NCI-H446 (cell line): ENCODE measurements around the gene OXSR1.
"Not testable (repeated sequence)": the region's sequence is repeated elsewhere in the genome, so short reads cannot be mapped to it uniquely, and the experiment has no call there.

Experiments
- DNase-seq, 2 experiments: peaks; one replicate each; lab custom pipeline; 2025; lab: John Stamatoyannopoulos, UW

Gene OXSR1

GRCh38 chr3:38271553-38271952 lies 106.2 kb downstream of the OXSR1 start:
- no peak for DNase-seq

DNA sequence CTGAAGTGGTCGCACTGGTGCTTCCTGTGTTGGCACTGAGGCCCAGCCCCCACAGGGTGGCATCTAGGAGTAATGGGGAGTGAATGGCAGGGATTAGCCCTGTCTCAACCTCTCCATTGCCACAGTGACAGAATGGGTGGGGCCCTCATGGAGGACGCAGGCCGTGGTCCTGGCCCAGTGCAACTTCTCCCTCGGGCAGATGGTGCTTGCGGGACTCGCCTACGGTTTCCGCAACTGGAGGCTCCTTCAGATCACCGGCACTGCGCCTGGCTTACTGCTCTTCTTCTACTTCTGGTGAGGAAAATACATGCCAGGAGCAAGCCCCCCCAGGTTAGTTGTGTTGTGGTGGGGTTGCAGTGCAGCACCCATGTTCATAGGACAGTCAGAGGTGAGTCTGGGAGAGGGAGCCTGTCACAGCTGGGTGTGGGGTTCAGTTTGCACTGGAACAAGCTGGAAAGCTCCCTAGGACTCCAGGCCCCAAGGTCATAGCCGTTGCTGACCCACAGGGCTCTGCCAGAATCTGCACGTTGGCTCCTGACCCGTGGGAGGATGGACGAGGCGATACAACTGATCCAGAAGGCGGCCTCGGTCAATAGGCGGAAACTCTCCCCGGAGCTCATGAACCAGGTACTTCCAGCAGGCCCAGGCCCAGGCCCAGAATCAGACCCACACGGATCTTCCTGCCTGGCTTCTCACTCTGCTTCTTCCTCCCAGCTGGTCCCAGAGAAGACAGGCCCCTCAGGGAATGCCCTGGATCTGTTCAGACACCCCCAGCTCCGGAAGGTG lies 109.7 kb downstream of the OXSR1 start:
- DNase-seq, result no peak

- DNase-seq, result no peak
Measured at GRCh38 chr3:38275658-38276057, 110.3 kb downstream of the OXSR1 start.

DNA sequence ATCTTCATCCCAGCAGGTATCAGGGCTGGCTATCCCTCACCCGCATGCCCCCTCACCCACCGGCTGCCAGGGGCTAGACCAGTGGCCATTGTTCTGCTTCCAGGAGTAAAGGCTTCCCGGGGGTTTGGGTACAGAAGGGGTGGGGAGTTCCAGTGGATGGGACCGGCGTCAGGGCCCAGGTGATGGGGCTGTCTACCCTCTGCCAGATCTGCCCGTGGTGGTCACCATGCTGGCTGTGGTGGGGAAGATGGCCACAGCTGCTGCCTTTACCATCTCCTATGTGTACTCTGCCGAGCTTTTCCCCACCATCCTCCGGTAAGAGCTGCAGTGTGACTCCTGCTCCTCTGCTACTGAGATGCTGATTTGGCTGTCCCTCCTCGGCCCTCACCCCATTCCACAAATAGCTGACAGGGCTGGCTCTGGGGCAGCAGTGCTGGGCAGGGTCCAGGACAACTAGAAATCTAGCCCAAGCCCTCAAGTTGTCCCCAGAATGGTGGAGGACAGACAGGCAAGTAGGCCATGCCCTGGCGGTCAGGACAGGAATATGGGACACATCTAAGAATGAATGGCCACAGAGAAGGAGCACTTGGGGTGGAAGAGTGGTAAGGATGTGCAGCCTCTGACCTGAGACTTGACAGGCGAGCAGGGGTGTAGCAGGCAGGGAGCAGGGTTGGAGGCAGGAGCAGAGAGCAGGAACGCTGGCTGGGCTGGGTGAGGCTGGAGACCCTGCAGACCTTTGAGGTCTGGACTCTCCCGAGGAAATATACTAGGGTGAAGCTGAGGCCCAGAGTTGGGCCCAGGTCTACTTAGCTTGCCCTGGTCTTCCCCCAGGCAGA lies 111.0 kb downstream of the OXSR1 start:
- no peak for DNase-seq

DNA sequence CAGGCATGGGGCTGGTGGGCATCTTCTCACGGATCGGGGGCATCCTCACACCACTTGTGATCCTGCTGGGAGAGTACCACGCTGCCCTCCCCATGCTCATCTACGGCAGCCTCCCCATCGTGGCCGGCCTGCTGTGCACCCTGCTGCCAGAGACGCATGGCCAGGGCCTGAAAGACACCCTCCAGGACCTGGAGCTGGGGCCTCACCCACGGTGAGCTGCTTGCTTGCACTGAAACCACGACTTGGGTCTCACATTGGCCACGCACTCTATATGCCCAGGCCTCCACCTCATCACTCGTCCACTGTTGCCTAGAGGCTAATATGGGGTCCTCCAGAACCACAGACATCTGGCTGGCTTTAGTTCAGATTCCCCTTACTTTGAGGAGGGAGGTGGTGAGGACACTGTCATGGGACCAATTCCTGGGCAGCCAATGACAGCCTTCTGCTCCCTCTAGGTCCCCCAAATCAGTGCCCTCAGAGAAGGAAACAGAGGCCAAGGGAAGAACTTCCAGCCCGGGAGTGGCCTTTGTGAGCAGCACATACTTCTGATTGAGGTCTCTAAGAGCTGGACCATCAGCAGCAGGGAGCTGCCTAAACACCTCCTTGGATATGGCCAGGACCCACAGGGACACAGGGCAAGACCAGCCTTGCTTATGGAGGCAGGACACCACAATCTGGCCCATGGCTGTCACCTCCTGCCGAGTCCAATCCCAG lies 111.7 kb downstream of the OXSR1 start:
- DNase-seq, result no peak

GRCh38 chr3:38278841-38279240 lies 113.5 kb downstream of the OXSR1 start:
- DNase-seq, result no peak

- DNase-seq, result peak in 1 of 2 experiments; percentile 0
Measured at GRCh38 chr3:38281895-38282686, 116.8 kb downstream of the OXSR1 start, which contains the start of gene SLC22A14. Gene SLC22A14 (plus strand): TSS chr3:38282294. CDS start chr3:38306027, 23,733 bp downstream.

DNA sequence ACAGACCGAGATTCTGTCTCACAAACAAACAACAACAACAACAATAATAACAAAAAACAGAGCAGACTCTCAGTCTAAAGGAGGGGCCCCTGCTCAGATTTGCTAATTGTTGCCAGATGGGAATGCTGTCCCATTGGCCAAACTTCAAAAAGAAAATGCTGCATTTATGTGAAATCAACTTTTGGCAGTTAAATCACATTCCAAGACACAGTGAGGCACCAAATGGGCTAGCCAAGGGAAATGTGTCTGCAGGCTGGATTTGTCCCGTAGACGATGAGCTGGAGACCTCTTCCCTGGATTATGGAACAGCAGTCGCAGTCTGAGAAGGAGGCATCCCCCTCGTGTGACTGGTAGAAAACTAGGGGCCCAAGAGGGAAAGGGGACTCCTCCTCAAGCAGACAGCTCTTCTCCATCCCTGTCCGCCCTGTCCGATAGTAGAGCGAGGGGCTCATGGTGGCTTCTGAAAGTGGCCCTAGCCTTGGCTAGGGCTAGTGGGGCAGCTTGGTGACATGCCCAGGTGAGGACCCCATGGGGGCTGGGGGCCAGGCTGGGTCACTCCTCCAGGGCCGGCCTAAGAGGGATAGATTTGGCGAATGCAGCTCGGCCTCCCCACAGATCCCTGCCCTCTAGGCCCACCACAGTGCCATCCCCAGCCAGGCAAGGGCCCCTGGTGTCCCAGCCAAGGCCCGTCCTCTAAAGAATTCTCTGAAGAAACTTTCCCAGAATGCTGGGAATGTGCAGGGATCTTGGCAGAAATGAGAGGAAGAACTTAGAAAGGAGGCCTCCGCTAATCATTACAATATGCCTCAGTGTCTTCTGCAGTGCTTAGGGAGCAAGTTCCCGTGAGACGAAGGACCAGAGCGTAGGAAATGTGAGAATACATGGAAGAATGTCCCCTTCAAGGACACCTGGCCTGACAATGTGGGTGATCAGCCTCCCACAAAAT lies 118.7 kb downstream of the OXSR1 start:
- peak in 1 of 2 experiments; percentile 1 for DNase-seq

- DNase-seq, result no peak
Measured at GRCh38 chr3:38284756-38285150, 119.4 kb downstream of the OXSR1 start.

- DNase-seq, result not testable (repeated sequence)
Measured at GRCh38 chr3:38289286-38290217, 124.2 kb downstream of the OXSR1 start.

DNA sequence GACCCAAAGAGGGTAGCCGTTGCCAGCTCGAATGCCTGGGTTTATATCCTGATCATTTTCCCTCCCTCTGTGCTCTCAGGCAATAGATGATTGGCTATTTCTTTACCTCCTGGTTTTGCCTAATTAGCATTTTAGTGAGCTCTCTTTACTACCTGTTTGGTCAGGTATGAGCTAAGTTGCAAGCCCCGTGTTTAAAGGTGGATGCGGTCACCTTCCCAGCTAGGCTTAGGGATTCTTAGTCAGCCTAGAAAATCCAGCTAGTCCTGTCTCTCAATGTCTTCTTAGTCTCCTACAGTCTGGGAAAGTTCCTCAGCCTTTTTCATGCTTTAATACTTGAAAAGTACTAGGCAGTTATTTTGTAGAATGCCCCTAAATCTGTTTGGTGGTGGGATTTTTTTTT lies 131.7 kb downstream of the OXSR1 start:
- DNase-seq, result not testable (repeated sequence)

DNA sequence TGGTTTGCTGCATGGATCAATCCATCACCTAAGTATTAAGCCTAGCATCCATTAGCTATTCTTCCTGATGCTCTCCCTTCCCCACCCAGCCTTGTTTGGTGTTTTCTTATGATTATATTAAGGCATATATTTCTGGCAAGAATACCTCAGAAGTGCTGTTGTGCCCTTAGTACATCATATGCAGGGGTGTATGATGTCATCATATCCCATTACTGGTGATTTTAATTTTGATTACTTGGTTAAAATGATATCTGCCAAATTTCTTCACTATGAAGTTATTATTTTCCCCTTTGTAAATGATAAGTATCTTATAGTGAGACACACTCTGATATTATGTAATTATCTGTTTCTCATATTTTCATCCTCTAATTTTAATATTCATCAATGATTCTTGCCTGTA lies 132.2 kb downstream of the OXSR1 start:
- no peak for DNase-seq

DNA sequence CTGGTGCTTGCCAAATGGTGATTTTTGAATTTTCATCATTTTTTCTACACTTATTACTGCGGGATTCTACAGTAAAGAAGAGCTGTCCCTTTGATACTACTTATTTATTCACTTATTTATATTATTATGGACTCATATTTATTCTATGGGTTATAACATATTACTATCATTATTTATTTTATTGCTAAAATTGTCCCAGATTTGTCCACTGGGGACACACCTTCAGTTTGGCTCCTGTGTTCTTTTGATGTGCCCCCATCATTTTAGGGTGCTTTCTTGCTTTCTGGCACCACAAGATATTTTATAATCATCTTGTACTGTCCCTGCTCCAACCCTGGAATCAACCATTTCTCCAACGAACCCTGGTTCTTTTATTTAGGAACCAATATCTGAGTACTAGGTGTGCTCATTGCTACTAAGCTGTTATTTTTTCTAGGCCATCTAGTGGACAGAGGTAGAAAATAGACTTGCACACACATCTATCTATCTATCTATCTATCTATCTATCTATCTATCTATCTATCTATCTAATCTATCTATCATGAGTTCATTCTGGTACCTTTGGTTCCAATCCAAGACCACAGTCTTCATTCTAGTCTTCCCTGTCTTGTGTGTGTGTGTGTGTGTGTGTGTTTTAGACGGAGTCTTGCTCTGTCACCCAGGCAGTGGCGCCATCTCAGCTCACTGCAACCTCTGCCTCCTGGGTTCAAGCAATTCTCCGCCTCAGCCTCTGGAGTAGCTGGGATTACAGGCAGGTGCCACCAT lies 132.8 kb downstream of the OXSR1 start:
- no peak for DNase-seq
